Keratinocyte (primary cell): ENCODE measurements around the gene ABCB11.
"Not testable (repeated sequence)": the region's sequence is repeated elsewhere in the genome, so short reads cannot be mapped to it uniquely, and the experiment has no call there.

Experiments used
- CTCF ChIP-seq, 3 experiments: IDR thresholded peaks in 1 of 3; conservative IDR thresholded peaks in 1 of 3; optimal IDR thresholded peaks in 1 of 3; 2 replicates in 2 of 3; 3 replicates in 1 of 3; pipeline versions ENCODE3 to v1.5.1; 2011; ENCODE audit warnings: low read length in 3 of 3, mild to moderate bottlenecking in 3 of 3, moderate library complexity in 2 of 3, control low read depth in 1 of 3, inconsistent platforms in 1 of 3; ENCODE audit not compliant: insufficient read depth in 2 of 3; ENCODE audit errors: extremely low read depth in 1 of 3
- EZH2 ChIP-seq: IDR thresholded peaks from one replicate; pipeline ENCODE4 v1.6.1; 2012; ENCODE audit warnings: inconsistent platforms, mild to moderate bottlenecking, low read length, moderate library complexity

GRCh38 chr2:169054575-169054974, 23.5 kb upstream of the ABCB11 start:
- not testable (repeated sequence) for TF ChIP-seq EZH2; CTCF (optimal IDR thresholded peaks at IDR 0.05 in 1 of 3, IDR thresholded peaks at IDR 0.05 in 1 of 3, conservative IDR thresholded peaks at IDR 0.05 in 1 of 3; ENCODE audit: extremely low read depth in 1 of 3, insufficient read depth in 2 of 3, low read length in 3 of 3)
